Mucosa of descending colon (tissue), 3 donors: Measurements from ENCODE around the gene PGP. TPM values are rescaled to one million over a fixed set of nuclear protein-coding genes. Genes with fewer than 3 reads are reported as not detected.

Source experiments
- ATAC-seq: fragments of 200-7000 bp; cut with Tn5 transposase; one replicate; pipeline ENCODE4 v1.9.1; 2020; ENCODE audit warnings: mild to moderate bottlenecking, moderate library complexity
- DNase-seq, 3 donors: peaks; one replicate each; pipeline ENCODE4 v3.0.0-alpha.2; 2020
- H3K36me3 ChIP-seq: fragments of 200-600 bp; one replicate; pipeline ENCODE4 v1.8.0; 2021; ENCODE audit warnings: low read depth, mild to moderate bottlenecking
- H3K4me1 ChIP-seq: fragments of 200-600 bp; one replicate; pipeline ENCODE4 v1.8.0; 2021; ENCODE audit warnings: low read depth, mild to moderate bottlenecking
- H3K4me3 ChIP-seq: fragments of 200-600 bp; one replicate; pipeline ENCODE4 v1.8.0; 2021; ENCODE audit warnings: mild to moderate bottlenecking
- H3K9me3 ChIP-seq: fragments of 200-600 bp; one replicate; pipeline ENCODE4 v1.8.0; 2021; ENCODE audit warnings: mild to moderate bottlenecking
- CTCF ChIP-seq: fragments of 200-600 bp; IDR thresholded peaks from one replicate; pipeline ENCODE4 v1.8.0; 2022; ENCODE audit warnings: antibody characterized with exemption, mild to moderate bottlenecking
- intact Hi-C, 2 donors: fragments of 100-400 bp; cut with DNase I in 1 of 2; cut with micrococcal nuclease in 1 of 2; formaldehyde crosslinking; loops; one replicate each; pipeline versions ENCODE4 v1.11.0 to v1.11.1; 2022; cut with DNase I, micrococcal nuclease
- total RNA-seq, 3 donors: library from RNA; stranded (reverse); fragmentation: NEBNext Ultra II Directional in 2 of 3; extraction: Animal tissue kit (Norgen Biotek cat#: 25700) in 2 of 3; gene quantifications; one replicate each; pipeline versions ENCODE4 v1.2.1 to v1.2.4, GENCODE V29; 2021 to 2023
- donor health status: DM: no; HTN: no; CAD: no; lungs with moderate emphysema.
- donor health status: DM: no; HTN: no; CAD: no.
- donor health status: DM: no; HTN: yes; CAD: no.

PGP gene
- total RNA-seq, 3 donors from 2014 or later: 15.5 to 19.7 (median 17.6) TPM

GRCh38 chr16:2190659-2191445, 23.8 kb downstream of the PGP start:
- no peak overlapping the region for H3K4me3 ChIP-seq
- DNase-seq (no peak), ATAC-seq (no peak)
- no peak for TF ChIP-seq CTCF
- intact Hi-C loops: no loop called here
- no peaks in the 10 kb centered on the region for H3K9me3 ChIP-seq
- no peaks in the 10 kb centered on the region for H3K36me3 ChIP-seq
- H3K4me1 ChIP-seq: peaks cover 9% of the 10 kb centered on the region

GRCh38 chr16:2190002-2190658, 24.5 kb downstream of the PGP start:
- intact Hi-C loops: no loop called here
- no peak for ATAC-seq
- TF ChIP-seq CTCF: no peak

GRCh38 chr16:2189252-2189893, 25.3 kb downstream of the PGP start:
- H3K4me3 ChIP-seq: no peak overlapping the region
- H3K4me1 ChIP-seq: no peaks in the 10 kb centered on the region
- DNase-seq (no peak), ATAC-seq (no peak)
- no peak for TF ChIP-seq CTCF
- intact Hi-C loops: no loop called here
- no peaks in the 10 kb centered on the region for H3K36me3 ChIP-seq
- no peaks in the 10 kb centered on the region for H3K9me3 ChIP-seq

More at GRCh38 chr16:2190002-2190658, 24.5 kb downstream of the PGP start:
- no peaks in the 10 kb centered on the region for H3K36me3 ChIP-seq
- no peak overlapping the region for H3K4me3 ChIP-seq
- no peaks in the 10 kb centered on the region for H3K9me3 ChIP-seq
- peaks cover 2% of the 10 kb centered on the region for H3K4me1 ChIP-seq
- DNase-seq: no peak

GRCh38 chr16:2188395-2188794, 26.2 kb downstream of the PGP start:
- intact Hi-C loops: no loop called here
- Histone ChIP-seq H3K4me3 (no peak overlapping the region), H3K9me3 (no peaks in the 10 kb centered on the region), H3K4me1 (no peaks in the 10 kb centered on the region), H3K36me3 (no peaks in the 10 kb centered on the region)
- ATAC-seq (no peak), DNase-seq (no peak)
- no peak for TF ChIP-seq CTCF

GRCh38 chr16:2187212-2187611, 27.4 kb downstream of the PGP start:
- no peaks in the 10 kb centered on the region for H3K4me1 ChIP-seq
- DNase-seq (no peak), ATAC-seq (peak; percentile 32)
- H3K9me3 ChIP-seq: no peaks in the 10 kb centered on the region
- intact Hi-C loops: no loop called here
- no peak overlapping the region for H3K4me3 ChIP-seq
- no peaks in the 10 kb centered on the region for H3K36me3 ChIP-seq
- no peak for TF ChIP-seq CTCF
